Endometrial microvascular endothelial cells (primary cell): ENCODE data around the gene MGAM2. TPM values are rescaled to one million over a fixed set of nuclear protein-coding genes. Genes with fewer than 3 reads are reported as not detected.
"Not testable (repeated sequence)": the region's sequence is repeated elsewhere in the genome, so short reads cannot be mapped to it uniquely, and the experiment has no call there.

ENCODE experiments used
- in situ Hi-C: cut with HindIII; loops from 2 replicates; pipeline ENCODE4 v1.10.0; 2017; ENCODE audit warnings: low sequenced_read_pairs, low pct_unique_long_range_greater_than_20kb; ENCODE audit errors: inconsistent ontology term
- total RNA-seq: library from RNA; depleted of rRNA; stranded (reverse); fragments of >200 nt; gene quantifications from one replicate; pipeline ENCODE4 v1.2.3, GENCODE V29; 2015; ENCODE audit errors: inconsistent ontology term

MGAM2 gene
- not detected for total RNA-seq

DNA sequence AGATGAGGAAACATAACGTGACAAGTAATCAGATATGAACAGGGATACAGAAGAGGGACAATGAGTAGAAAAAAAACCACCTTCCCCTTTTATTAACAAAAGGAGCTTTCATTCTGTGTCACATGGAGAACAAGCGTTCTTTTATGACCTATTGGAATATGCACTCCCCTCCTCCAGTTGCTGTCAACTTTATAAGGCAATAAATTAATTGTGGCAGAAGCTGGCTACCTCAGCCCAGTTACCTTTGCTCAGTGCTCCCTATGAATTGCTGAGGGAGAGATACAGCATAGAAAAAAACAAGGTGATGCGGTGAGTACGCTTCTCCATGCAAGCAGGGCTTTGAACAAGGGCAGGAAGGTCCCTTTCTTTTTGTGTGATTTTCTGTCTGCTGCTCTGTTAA, at the start of gene MGAM2:
MGAM2 (plus strand) TSS at position 220 of the 400 bp plus-strand sequence. CDS start 5,156 bp downstream, outside the sequence.
- in situ Hi-C loops: no loop called here

DNA sequence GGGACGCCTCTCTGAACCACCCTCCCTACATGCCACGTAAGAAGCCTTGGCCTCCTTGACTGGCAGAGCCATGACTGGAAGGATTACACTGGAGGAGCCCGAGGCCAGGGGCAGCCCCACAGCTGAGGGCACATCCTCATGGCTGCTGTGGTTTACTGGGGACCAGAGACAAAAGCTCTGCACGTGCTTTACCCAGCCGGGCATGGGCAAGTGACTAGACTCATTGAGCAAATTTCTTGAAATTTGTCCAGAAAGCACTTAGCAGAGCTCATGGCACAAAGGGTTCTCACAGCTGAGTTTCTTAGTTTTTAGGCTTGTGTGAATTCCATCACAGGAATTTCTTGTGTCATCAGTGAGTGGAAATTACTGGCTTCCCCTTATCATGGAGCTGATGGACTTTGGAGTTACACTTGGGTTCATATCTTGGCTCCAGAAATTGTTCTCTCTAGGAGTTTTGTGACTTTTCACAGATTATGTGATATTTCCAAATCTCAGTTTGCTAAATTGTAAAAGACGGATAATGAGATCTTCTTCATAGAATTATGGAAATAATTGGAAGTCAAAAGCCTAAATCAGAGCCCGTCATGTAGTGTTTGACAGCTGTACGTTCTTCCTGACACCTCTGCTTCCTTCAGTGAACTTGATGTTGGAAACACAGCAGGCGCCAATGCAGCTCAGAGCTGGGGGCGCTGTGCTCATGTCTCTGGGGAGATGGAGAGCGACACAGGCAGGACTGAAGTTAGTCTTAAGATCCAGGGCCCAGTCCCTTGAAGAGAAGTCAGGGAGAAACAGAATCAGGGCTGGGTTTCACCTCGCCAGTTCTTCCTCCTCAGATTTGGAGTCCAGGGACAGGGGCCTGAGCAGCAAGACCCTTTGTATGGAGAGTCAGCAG, 47.7 kb upstream of the MGAM2 start:
- in situ Hi-C loops: no loop called here

DNA sequence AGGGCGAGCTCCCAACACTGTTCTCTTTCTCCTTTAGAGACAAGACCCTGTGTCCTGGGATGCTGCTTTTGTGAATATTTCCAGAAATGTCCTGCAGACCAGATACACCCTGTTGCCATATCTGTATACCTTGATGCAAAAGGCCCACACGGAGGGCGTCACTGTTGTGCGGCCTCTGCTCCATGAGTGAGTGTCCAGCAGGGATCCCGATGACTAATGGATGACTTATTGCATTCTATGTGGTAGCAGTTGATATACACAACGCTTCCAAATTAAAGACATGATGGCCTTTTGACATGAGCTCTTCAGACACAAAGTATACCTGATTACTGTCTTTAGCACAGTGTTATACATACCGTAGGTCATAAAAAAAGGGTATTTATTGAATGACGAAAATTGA, 45.0 kb upstream of the MGAM2 start:
- in situ Hi-C loops: no loop called here

DNA sequence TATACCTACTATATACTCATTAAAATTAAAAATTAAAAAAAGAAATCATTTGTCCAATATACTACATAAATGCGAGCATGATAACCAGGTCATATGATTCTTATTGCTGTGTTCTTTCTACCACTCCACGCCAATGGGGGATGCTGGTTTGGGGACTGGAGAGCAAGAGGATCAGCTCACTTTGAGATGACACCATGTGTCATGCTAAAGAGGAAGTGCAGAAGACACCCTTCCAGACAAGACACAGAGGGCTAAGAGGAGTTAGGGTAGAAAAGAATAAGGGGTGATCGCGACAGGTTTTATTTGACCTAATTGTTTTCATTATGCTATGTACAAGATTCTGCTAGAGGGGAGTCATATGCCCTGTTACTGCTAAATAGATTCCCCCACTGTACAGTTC, 33.8 kb upstream of the MGAM2 start:
- in situ Hi-C loops: no loop called here

DNA sequence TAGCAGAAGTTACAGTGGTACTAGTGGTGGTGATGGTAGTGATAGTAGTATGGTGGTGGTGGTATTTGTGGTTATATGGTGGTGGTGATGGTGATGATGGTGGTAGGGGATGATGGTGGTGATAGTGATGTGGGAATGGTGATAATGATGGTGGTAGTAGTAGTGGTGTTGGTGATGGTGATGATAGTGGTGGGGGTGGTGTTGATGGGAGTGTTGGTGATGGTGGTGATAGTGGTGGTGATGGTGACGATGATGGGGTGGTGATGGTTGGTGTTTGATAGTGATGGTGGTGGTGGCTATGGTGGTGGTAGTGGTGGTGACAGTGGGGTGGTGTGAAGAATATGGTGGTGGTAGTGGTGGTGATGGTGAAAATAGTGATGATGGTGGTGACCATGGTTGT, 27.9 kb upstream of the MGAM2 start:
- in situ Hi-C loops: no loop called here

DNA sequence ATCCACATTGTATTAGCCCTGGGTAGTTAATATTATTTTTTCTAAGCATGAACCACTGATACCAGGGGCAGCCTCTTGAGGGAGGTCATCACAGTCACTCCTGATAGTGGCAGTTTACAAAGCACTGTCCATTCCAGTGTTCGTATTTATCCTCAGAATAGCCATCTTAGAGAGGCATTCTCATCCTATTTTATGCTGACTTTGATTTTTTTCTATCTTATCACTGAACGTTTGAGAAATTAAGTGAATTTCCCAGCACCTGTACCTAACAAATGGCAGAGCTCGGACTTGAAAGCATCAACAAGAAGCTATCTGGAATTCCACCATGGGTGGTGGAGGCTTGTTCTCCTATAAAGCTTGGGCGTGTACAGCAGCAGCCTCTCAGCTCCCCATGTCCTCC, 26.1 kb upstream of the MGAM2 start:
- in situ Hi-C loops: no loop called here

DNA sequence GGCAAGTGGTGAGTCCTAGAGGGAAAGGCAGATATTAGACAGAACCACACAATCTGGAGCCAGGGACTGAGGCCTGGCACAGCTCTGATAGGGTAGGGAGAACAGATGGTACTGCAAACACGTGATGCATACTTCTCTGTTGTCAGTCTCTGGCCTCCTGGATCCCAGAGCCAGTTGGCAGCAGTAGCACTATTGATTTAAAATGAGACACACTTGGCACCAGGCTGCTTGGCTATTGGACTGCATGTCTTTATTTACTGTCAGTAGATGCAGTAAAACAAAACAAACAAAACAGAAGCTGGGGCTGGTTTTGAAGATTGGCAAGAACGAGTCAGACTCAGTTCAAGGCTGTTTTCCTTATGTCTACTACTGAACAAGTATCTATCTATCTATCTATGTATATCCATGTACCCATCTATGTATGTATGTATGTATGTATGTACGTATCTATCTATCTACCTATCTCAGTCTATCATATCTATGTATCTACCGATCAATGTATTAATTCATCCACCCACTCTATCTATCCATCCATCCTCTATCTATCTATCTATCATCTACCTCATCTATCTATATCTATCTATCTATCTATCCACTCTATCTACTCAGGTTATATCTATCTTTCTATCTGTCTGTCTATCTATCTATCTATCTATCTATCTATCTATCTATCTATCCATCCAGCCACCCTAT, 23.4 kb upstream of the MGAM2 start:
- in situ Hi-C loops: no loop called here

DNA sequence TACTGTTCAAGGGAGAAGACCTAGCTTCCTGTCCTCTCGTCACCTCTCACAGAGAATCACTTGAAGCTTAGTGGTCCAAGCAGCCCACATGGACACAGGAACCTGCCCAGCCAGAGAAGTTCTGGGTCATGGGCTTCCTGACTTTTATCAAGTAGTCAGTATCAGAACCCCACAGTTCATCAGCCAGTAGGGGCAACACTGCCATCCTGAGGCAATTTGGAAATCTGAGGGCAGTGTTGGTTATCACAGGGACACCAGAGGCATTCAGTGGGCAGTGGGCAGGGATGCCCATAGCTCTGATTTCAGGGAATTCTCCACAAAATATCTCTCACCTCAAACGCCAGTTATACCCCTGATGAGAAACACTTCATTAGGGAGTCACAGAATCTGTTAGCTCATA, 22.5 kb upstream of the MGAM2 start:
- in situ Hi-C loops: no loop called here

DNA sequence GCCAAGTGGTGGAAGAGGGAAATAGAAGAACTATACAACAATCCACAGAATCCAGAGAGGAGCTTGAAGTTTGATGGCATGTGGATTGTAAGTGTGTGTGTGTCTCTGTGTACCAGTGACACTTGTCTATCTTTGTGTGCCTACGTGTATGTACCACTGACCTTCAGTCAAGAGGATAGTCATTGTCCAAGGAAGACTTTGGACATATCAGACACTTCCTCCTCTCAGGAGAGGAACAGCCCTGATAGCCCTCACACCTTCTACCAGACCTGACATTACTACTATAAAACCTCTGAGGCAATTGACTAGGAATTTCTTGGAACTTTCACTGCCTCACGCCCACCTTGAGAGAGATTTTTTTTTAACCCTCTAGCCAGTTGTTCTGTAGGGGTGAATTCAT, 19.6 kb upstream of the MGAM2 start:
- in situ Hi-C loops: no loop called here

DNA sequence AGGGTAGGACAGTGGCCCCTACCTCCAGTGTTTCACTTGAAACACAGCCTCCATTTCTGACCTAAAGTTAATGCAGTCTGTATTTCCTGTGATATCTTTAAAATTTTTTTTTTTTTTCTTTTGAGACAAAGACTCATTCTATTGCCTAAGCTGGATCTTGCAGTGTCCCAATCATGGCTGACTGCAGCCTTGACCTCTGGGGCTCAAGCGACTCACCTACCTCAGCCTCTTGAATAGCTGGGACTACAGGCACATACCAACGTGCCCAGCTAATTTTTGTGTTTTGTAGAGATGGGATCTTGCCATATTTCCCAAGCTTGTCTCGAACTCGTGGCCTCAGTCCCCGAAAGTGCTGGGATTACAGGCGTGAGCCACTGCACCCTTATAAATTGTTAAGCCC, 16.7 kb upstream of the MGAM2 start:
- in situ Hi-C loops: no loop called here

DNA sequence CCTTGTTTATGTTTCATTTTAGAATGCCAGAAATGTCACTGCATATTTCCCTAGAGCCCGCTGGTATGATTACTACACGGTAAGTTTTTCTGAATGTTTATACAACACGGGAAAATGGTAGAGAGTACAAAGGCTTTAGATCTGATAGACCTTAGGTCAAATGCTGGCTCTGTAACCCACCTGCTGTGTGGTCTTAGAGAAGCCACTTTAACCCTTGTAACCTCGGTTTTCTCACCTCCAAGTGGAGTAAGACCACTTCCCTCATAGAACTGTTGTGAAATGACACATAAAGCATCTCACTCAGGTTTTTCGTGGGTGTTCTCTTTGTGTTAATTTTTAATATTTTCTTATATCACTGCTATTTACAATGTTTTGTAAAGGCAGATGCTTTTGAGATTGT, 13.9 kb upstream of the MGAM2 start:
- in situ Hi-C loops: no loop called here

DNA sequence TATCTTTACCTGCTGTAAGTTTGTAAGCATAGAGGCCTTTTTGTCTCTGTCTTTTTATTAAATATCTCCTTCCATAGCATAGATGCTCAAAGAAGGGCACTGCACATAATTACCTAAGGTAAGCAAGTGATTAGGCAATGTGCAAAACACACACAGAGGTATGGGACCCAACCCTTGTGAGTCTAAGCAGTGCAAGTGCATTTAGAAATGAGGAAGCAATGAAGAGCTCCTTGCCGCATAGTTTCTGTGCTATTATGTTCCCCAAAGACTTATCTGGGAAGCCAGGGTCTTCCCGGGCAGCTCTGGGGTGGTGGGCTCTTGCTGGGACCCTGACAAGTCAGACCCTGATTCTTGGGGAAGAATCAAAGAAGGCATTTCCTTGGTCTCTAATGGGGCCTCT, 13.5 kb upstream of the MGAM2 start:
- in situ Hi-C loops: no loop called here

DNA sequence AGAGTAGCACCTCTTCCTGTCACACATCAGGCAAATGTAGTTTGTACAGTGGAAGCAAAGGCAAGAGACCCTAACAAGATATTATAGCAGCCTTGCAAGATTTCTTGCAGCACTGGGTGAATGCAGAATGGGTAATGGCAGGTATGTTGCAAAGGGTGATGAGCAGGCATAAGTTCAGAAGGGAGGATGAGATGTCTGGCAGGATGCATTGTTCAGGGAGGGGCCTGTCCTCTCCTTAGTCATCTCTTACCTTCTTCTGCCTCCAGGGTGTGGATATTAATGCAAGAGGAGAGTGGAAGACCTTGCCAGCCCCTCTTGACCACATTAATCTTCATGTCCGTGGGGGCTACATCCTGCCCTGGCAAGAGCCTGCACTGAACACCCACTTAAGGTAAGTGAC, 12.2 kb upstream of the MGAM2 start:
- in situ Hi-C loops: not testable (repeated sequence)

DNA sequence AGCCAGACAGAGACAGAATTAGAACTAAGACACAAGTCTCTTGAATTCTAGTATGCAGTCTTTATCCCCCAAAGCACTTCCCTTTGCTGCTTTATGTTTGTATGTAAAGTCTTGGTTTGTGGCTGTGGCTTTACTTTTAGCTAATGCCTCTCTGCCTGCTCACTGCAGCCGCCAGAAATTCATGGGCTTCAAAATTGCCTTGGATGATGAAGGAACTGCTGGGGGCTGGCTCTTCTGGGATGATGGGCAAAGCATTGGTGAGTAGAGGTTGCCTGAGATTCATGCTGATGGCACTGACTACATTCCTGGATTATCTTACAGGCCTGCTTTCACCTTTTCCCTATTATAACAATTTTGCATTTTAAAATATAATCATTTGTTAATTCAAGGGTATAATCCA, 10.9 kb upstream of the MGAM2 start:
- in situ Hi-C loops: no loop called here

DNA sequence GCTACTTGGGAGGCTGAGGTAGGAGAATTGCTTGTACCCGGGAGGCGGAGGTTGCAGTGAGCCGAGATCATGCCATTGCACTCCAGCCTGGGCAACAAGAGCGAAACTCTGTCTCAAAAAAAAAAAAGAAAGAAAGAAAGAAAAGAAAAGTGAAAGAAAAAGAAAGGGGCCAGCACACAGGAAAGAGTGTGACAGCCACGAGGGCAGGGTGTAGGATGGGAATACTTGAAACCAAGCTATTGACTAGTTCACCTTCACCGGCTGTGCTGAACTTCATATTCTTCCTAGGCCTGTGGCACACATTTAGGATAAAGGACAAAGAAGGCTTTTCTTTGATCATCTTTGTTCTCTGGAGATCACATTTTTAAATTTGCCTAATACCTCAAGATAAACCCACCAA, 9.7 kb upstream of the MGAM2 start:
- in situ Hi-C loops: not testable (repeated sequence)

DNA sequence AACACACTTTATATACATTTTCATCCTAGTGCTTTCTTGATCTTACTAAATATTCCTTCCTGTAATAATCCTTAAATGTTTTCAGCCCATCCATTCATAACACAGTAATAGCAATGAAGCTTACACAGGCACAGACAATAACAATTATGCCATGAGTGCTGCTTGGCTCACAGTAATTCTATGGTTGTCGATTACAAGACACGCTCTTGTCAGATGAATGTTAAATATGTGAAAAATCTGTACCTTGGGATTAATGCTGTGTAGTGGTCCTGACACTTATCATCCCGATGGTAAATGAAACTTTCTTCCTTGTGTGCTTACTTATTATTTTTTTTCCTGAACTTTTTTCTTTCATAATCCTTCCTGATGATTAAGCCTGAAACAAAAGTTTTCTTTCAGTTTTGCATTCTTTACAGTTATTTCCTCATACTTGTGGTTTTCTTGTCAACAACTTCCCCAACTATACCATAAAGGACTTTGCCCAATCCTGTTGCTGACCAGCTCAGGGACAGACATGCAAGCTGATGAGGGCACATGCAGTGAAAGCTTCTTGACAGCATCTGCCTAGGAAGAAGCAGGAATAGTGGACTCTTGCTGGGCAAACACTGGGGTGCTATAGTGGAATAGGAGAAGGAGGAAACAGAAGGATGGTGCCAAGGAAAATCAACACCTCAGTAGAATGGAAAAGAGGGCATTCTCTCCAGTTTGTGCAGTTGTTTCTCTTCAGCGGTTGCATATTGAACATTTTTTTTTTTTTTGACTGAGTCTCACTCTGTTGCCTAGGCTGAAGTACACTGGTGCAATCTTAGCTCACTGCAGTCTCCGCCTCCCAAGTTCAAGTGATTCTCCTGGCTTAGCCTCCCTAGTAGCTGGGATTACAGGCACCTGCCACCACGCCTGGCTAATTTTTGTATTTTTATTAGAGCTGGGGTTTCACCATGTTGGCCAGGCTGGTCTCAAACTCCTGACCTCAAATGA, 6.7 kb upstream of the MGAM2 start:
- in situ Hi-C loops: no loop called here

DNA sequence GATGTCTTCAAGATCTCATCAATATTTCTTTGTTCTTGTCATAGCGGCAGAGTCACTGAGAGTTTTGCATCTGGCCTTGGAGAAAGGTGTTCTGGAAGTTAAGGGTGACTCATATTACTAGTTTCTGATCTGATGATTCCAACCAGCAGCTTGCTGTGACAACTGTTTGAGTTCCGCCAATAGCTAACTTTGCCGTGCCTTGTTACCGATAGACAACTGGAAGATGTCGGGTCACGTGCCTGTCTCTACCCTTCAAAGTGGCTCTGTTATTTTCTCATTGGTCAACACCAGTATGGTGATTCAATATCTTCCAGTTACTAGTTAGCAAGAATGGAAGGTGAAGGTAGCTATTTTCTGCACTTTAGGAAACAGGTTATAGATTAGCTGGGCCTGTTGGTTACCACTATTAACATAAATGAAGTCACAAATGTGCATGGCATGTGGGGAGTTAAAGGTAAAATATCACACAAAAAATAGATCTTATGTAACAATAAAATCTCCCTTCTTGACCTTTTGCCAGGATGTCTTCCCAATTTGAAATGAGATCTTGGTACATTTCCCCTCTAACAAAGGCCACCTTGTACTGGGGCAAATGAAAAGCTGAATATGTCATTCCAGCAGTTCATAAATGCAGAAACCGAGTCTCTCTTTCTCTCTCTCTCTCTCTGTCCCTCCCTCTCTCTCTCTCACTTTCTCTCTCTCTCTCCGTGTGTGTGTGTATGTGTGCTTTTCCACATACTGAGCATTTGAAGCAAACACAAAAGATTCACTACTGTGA, 2.6 kb upstream of the MGAM2 start:
- in situ Hi-C loops: no loop called here

DNA sequence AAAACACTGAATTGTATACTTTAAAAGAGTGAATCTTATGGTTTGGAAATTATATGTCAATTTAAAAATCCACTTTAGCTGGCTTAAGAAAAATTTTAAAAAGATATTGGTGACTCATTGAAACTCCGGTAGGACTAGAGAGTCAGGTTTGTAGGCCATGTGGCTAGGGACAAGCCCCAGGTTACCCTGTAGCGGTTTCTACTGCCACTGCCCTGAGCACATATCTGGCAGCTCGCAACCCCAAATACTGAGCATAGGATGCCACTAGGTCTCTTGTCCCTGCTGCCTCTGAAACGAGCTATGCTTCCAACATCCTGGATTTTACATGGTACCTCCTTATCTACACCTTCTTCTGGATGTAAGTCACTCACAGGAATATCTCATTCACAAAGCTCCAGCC, 1.4 kb upstream of the MGAM2 start:
- in situ Hi-C loops: no loop called here

DNA sequence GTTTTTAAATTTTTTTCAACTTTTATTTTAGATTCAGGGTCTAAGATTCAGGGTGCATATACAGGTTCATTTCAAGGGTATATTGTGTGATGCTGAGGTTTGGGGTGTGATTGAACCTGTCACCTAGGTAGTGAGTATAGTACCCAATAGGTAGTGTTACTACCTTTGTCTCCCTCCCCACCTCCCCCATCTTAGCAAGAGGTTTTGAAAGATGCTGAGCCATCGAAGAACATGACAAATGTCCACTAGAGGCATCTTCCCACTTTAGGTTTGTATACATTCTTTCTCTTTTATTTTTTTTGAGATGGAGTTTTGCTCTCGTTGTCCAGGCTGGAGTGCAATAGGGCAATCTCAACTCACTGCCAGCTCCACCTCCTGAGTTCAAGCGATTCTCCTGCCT, 880 bp upstream of the MGAM2 start:
- in situ Hi-C loops: no loop called here
